K562 (cell line): Measurements from ENCODE around the gene GP1BB. TPM values are rescaled to one million over a fixed set of nuclear protein-coding genes. Genes with fewer than 3 reads are reported as not detected.
A peak's percentile ranks its signal among the peaks of the same experiment; 100 is the strongest.
"Not testable (repeated sequence)": the region's sequence is repeated elsewhere in the genome, so short reads cannot be mapped to it uniquely, and the experiment has no call there.

Experiments used
- ATAC-seq: fragments of 200-7000 bp; cut with Tn5 transposase; 3 replicates; pipeline ENCODE4 v1.9.1; 2020; ENCODE audit warnings: moderate library complexity
- BruUV-seq: library from RNA; stranded (reverse); fragments of 400-500 nt; replicated peaks from 2 replicates; lab custom pipeline; 2021; lab: Mats Ljungman, UMichigan
- CTCF ChIA-PET: fragments of 300-600 bp; formaldehyde crosslinking; extraction: SDS; loops from one replicate; lab custom pipeline; 2021; ENCODE audit warnings: low intra/inter-chr PET ratio; lab: Yijun Ruan, JAX
- POLR2A ChIA-PET: fragments of 300-600, 350-650 bp; sonication (Branson Sonifier 250); formaldehyde crosslinking; extraction: SDS; loops from one replicate; lab custom pipeline; 2021; ENCODE audit warnings: antibody characterized with exemption, inconsistent platforms; lab: Yijun Ruan, JAX
- DNase-seq, 4 experiments: peaks; one replicate each; pipeline versions ENCODE4 v3.0.0 to v3.0.0-alpha.2; 2011 to 2018; ENCODE audit warnings: low spot score in 3 of 4, mixed read lengths in 3 of 4; ENCODE audit errors: extremely low read depth in 1 of 4
- FAIRE-seq: peaks from 2 replicates; lab custom pipeline; 2011; peaks lifted over from hg19 to GRCh38; lab: Jason Lieb, UNC
- H2AFZ ChIP-seq: 2 replicates; pipeline ENCODE4 v1.6.0; 2011; ENCODE audit warnings: low read depth, low read length, control low read depth, inconsistent platforms
- H3K27ac ChIP-seq: fragments of 200-600 bp; 3 replicates; pipeline ENCODE4 v1.8.0; 2011; ENCODE audit warnings: low read depth, mild to moderate bottlenecking, control low read depth, inconsistent platforms, low read length, moderate library complexity, mixed read lengths; ENCODE audit errors: extremely low read depth
- H3K27me3 ChIP-seq, 2 experiments: fragments of 300-600 bp in 1 of 2; 2 replicates in 1 of 2; 3 replicates in 1 of 2; pipeline versions ENCODE4 v1.6.0 to v1.8.0; 2011; ENCODE audit warnings: inconsistent platforms in 2 of 2, low read length in 2 of 2, mild to moderate bottlenecking in 1 of 2, mixed read lengths in 1 of 2, moderate library complexity in 1 of 2; ENCODE audit not compliant: control insufficient read depth in 2 of 2, insufficient read depth in 2 of 2
- H3K36me3 ChIP-seq: fragments of 300-600 bp; 3 replicates; pipeline ENCODE4 v1.8.0; 2011; ENCODE audit warnings: mild to moderate bottlenecking, low read length, inconsistent platforms; ENCODE audit not compliant: control insufficient read depth, insufficient read depth
- H3K4me1 ChIP-seq, 2 experiments: fragments of 200-600 bp in 1 of 2; replicated peaks in 1 of 2; 2 replicates in 1 of 2; 3 replicates in 1 of 2; pipeline versions ENCODE4 v1.5.1 to v1.8.0; 2011; ENCODE audit warnings: inconsistent platforms in 2 of 2, low read length in 2 of 2, mild to moderate bottlenecking in 1 of 2, mixed read lengths in 1 of 2, moderate library complexity in 1 of 2; ENCODE audit not compliant: control insufficient read depth in 2 of 2, insufficient read depth in 2 of 2
- H3K4me2 ChIP-seq: 2 replicates; pipeline ENCODE4 v1.6.1; 2011; ENCODE audit warnings: low read length, control low read depth, inconsistent platforms, mixed read lengths; ENCODE audit not compliant: insufficient read depth
- H3K4me3 ChIP-seq: fragments of 200-600 bp; sonication (generic), shearing (Covaris generic); 2 replicates; pipeline ENCODE4 v1.5.1; 2016; ENCODE audit warnings: control low read depth, inconsistent platforms
- H3K79me2 ChIP-seq: fragments of 200-600 bp; 3 replicates; pipeline ENCODE4 v1.8.0; 2011; ENCODE audit warnings: low read length, inconsistent platforms; ENCODE audit not compliant: control insufficient read depth, insufficient read depth
- H3K9ac ChIP-seq, 2 experiments: 2 replicates each; pipeline versions ENCODE4 v1.6.0 to v1.6.1; 2011; ENCODE audit warnings: low read depth in 2 of 2, low read length in 2 of 2, control low read depth in 1 of 2, inconsistent platforms in 1 of 2, mild to moderate bottlenecking in 1 of 2, mixed read lengths in 1 of 2; ENCODE audit not compliant: insufficient read depth in 1 of 2
- H3K9me1 ChIP-seq: one replicate; pipeline ENCODE4 v1.6.0; 2011; ENCODE audit warnings: inconsistent platforms, mild to moderate bottlenecking, low read length, moderate library complexity; ENCODE audit not compliant: control insufficient read depth, insufficient read depth
- H3K9me3 ChIP-seq: replicated peaks from 2 replicates; pipeline ENCODE4 v1.5.1; 2011; ENCODE audit warnings: low read depth, low read length, inconsistent platforms; ENCODE audit not compliant: control insufficient read depth, insufficient read depth
- H4K20me1 ChIP-seq: replicated peaks from 2 replicates; pipeline ENCODE4 v1.6.1; 2011; ENCODE audit warnings: low read length, inconsistent platforms, mixed read lengths; ENCODE audit not compliant: control insufficient read depth, insufficient read depth
- ATF6 ChIP-seq: sonication (generic); formaldehyde crosslinking; IDR thresholded peaks from 2 replicates; pipeline ENCODE4 v1.4.0; 2020; ENCODE audit warnings: mild to moderate bottlenecking, missing genetic modification reagents
- BCOR ChIP-seq: fragments of 450-650 bp; IDR thresholded peaks from 2 replicates; pipeline ENCODE4 v1.6.1; 2016
- HLTF ChIP-seq: fragments of 450-650 bp; IDR thresholded peaks from 2 replicates; pipeline ENCODE4 v1.6.1; 2016
- KDM1A ChIP-seq, 2 experiments: fragments of 450-650 bp; IDR thresholded peaks; 2 replicates each; pipeline ENCODE4 v1.6.1; 2016; ENCODE audit warnings: mild to moderate bottlenecking in 2 of 2
- ZNF121 ChIP-seq: sonication (generic); formaldehyde crosslinking; conservative IDR thresholded peaks from 2 replicates; pipeline ENCODE4 v1.8.0; 2022; ENCODE audit warnings: missing genetic modification reagents
- WGBS: fragments of 100-300 bp; shearing (Covaris generic); methylation state at CpG from one replicate; pipeline ENCODE4 v1.1.6; 2016; ENCODE audit warnings: low coverage, mixed read lengths; ENCODE audit not compliant: insufficient coverage; ENCODE audit errors: missing lambda C conversion rate; 5-methylcytosine and 5-hydroxymethylcytosine counted together
- in situ Hi-C: fragments of 300-500 bp; cut with MboI; formaldehyde crosslinking; loops from 4 replicates; pipeline ENCODE4 v1.15.0; 2018; ENCODE audit warnings: inconsistent platforms, mixed read lengths
- intact Hi-C: fragments of 100-400 bp; cut with micrococcal nuclease; formaldehyde crosslinking; loops from 2 replicates; pipeline ENCODE4 v1.14.2; 2022
- polyA plus RNA-seq, 8 experiments: library from polyadenylated mRNA; depleted of rRNA in 4 of 8; stranded (reverse) in 5 of 8; unstranded in 3 of 8; fragments of >200 nt; fragmentation: Nextera tagmentation in 2 of 8; fragmentation: Illumina TruSeq in 1 of 8; extraction: Ambion mirVana in 2 of 8; extraction: Trizol in 1 of 8; gene quantifications; 2 replicates each; pipeline versions ENCODE4 v1.2.1 to v1.2.3, GENCODE V29; 2011 to 2014; ENCODE audit warnings: inconsistent platforms in 1 of 8, missing spikeins in 1 of 8
- total RNA-seq, 7 experiments: library from RNA; depleted of rRNA in 6 of 7; stranded (reverse); fragments of >200 nt in 6 of 7; fragmentation: Illumina TruSeq in 2 of 7; extraction: Trizol in 2 of 7; gene quantifications; 2 replicates each; pipeline versions ENCODE4 v1.2.1 to v1.2.3, GENCODE V29; 2011 to 2021; ENCODE audit warnings: low replicate concordance in 1 of 7
- TF ChIP-seq, protein P1 (sequence below): IDR thresholded peaks from 2 replicates; pipeline ENCODE4 v1.6.1; 2012; ENCODE audit warnings: low read depth, low read length, improper control_type of control experiment, borderline replicate concordance
- TF ChIP-seq, protein P2 (sequence below), 2 experiments: fragments of 450-650 bp in 1 of 2; sonication (generic) in 1 of 2; formaldehyde crosslinking in 1 of 2; IDR thresholded peaks; 2 replicates each; pipeline versions ENCODE4 v1.7.1 to v1.9.0; 2016 to 2022; ENCODE audit warnings: inconsistent platforms in 1 of 2, mild to moderate bottlenecking in 1 of 2, missing genetic modification reagents in 1 of 2

Gene GP1BB
- total and polyA plus RNA-seq, 9 of the 15 experiments (the other 6 are each of a cell fraction or from before 2014, with no cell fraction given), result 0.69 to 162 (median 2.8) TPM

- peaks cover 3 to 23% of the 10 kb centered on the region in 2 experiments; a peak in 4 of 5 replicates for H3K4me1 ChIP-seq
- in situ Hi-C loops, H3K4me2 ChIP-seq, intact Hi-C loops, H3K9me3 ChIP-seq, H3K9me1 ChIP-seq, H4K20me1 ChIP-seq, H2AFZ ChIP-seq, H3K9ac ChIP-seq, H3K36me3 ChIP-seq, H3K4me3 ChIP-seq, ATAC-seq, H3K27ac ChIP-seq, DNase-seq, FAIRE-seq, BruUV-seq, CTCF ChIA-PET, H3K79me2 ChIP-seq: not testable (repeated sequence)
- peaks cover 6 to 21% of the 10 kb centered on the region in 2 experiments for H3K27me3 ChIP-seq
- POLR2A ChIA-PET, result interaction anchor here (1.5 to 2.6 kb wide), 2 partner anchors 8 to 13 kb away, joined by 7 to 12 read pairs; no protein-coding TSS in a partner anchor
- 18% methylated on average over 1 of the region's 1 CpG for WGBS
- TF ChIP-seq ZNF121 (CRISPR knock-in tag) (peak; percentile 95), HLTF (peak; percentile 24; the same call in 1 of the 2 replicates), ATF6 (CRISPR knock-in tag) (peak; percentile 22; the same call in 1 of the 2 replicates), BCOR (peak; percentile 44; the same call in 1 of the 2 replicates), KDM1A (IDR thresholded peaks at IDR 0.05) (peak; percentile 47 to 75)
- TF ChIP-seq, protein P1, sequence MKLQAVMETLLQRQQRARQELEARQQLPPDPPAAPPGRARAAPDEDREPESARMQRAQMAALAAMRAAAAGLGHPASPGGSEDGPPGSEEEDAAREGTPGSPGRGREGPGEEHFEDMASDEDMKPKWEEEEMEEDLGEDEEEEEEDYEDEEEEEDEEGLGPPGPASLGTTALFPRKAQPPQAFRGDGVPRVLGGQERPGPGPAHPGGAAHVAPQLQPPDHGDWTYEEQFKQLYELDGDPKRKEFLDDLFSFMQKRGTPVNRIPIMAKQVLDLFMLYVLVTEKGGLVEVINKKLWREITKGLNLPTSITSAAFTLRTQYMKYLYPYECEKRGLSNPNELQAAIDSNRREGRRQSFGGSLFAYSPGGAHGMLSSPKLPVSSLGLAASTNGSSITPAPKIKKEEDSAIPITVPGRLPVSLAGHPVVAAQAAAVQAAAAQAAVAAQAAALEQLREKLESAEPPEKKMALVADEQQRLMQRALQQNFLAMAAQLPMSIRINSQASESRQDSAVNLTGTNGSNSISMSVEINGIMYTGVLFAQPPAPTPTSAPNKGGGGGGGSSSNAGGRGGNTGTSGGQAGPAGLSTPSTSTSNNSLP, result 0 out of 2 replicates have a peak, but pooled peaks have one; percentile 5
- TF ChIP-seq, protein P2, sequence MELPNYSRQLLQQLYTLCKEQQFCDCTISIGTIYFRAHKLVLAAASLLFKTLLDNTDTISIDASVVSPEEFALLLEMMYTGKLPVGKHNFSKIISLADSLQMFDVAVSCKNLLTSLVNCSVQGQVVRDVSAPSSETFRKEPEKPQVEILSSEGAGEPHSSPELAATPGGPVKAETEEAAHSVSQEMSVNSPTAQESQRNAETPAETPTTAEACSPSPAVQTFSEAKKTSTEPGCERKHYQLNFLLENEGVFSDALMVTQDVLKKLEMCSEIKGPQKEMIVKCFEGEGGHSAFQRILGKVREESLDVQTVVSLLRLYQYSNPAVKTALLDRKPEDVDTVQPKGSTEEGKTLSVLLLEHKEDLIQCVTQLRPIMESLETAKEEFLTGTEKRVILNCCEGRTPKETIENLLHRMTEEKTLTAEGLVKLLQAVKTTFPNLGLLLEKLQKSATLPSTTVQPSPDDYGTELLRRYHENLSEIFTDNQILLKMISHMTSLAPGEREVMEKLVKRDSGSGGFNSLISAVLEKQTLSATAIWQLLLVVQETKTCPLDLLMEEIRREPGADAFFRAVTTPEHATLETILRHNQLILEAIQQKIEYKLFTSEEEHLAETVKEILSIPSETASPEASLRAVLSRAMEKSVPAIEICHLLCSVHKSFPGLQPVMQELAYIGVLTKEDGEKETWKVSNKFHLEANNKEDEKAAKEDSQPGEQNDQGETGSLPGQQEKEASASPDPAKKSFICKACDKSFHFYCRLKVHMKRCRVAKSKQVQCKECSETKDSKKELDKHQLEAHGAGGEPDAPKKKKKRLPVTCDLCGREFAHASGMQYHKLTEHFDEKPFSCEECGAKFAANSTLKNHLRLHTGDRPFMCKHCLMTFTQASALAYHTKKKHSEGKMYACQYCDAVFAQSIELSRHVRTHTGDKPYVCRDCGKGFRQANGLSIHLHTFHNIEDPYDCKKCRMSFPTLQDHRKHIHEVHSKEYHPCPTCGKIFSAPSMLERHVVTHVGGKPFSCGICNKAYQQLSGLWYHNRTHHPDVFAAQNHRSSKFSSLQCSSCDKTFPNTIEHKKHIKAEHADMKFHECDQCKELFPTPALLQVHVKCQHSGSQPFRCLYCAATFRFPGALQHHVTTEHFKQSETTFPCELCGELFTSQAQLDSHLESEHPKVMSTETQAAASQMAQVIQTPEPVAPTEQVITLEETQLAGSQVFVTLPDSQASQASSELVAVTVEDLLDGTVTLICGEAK (IDR thresholded peaks at IDR 0.05), result not testable (repeated sequence)
- TF ChIP-seq, protein P2 (CRISPR knock-in tag; IDR thresholded peaks at IDR 0.05), result 0 out of 2 replicates have a peak, but pooled peaks have one; percentile 22
These were observed 25.5 kb upstream of the GP1BB start for GRCh38 chr22:19697871-19698270.
